ENCODE data around the gene ANKS1A. TPM values are rescaled to one million over a fixed set of nuclear protein-coding genes. Genes with fewer than 3 reads are reported as not detected.

Gene ANKS1A
- total RNA-seq, 1 experiment from 2014 or later: 26.5 TPM

DNA sequence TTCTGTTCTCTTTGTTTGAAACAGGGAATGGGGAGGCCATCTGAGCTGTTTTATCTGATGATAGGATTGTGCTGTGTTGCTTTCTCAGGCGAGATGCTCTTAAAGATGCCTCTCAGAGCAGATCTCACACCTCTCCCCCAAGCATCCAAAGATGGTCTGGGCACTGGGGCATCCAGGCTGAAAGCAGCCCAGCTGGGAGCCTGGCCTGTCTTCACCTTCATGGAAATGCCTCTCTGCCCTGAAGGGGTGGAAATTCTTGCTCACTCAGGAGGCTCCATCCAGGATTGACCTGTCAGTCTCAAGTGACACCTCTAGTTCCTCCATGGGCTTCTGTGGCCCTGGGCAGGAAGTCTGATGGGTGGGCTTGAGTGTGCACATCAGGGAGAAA lies 165.7 kb downstream of the ANKS1A start:
- Histone ChIP-seq H3K18ac (ENCODE audit: insufficient read length, low read depth, low read length) (no peak overlapping the region), H3K4me2 (ENCODE audit: insufficient read depth, insufficient read length, low read length) (no peak overlapping the region), H2BK12ac (ENCODE audit: insufficient read length, low read depth, low read length) (no peak overlapping the region), H3K79me1 (ENCODE audit: insufficient read depth, low read depth, low read length, poor library complexity, severe bottlenecking) (no peaks in the 10 kb centered on the region), H4K91ac (ENCODE audit: insufficient read length, low read depth, low read length) (no peak overlapping the region), H2BK120ac (ENCODE audit: low read depth, low read length, poor library complexity, severe bottlenecking) (no peak overlapping the region), H2BK15ac (ENCODE audit: low read depth, low read length) (no peak overlapping the region), H3K27ac (ENCODE audit: insufficient read length, low read depth, low read length) (no peak overlapping the region), H3K23me2 (ENCODE audit: insufficient read length, low read depth, low read length, poor library complexity, severe bottlenecking) (no peaks in the 10 kb centered on the region), H3K9ac (ENCODE audit: extremely low read depth, insufficient read length, low read length) (no peak overlapping the region), H2BK20ac (ENCODE audit: low read depth, low read length, poor library complexity, severe bottlenecking) (no peak overlapping the region), H3K23ac (ENCODE audit: insufficient read length, low read depth, low read length) (no peak overlapping the region), H3K27me3 (ENCODE audit: insufficient read depth, low read length) (no peaks in the 10 kb centered on the region), H3K9me3 (ENCODE audit: control insufficient read depth, low read depth, low read length) (no peaks in the 10 kb centered on the region), H3K56ac (ENCODE audit: insufficient read length, low read depth, low read length) (no peak overlapping the region), H3T11ph (ENCODE audit: low read length) (no peak overlapping the region), H3K14ac (ENCODE audit: insufficient read depth, low read length) (no peak overlapping the region), H4K5ac (ENCODE audit: insufficient read length, low read depth, low read length) (no peak overlapping the region), H3K4me1 (ENCODE audit: insufficient read depth, low read length) (no peaks in the 10 kb centered on the region), H2AFZ (ENCODE audit: low read length) (no peak overlapping the region), H3K79me2 (ENCODE audit: insufficient read depth, low read length) (no peaks in the 10 kb centered on the region), H4K20me1 (ENCODE audit: control insufficient read depth, insufficient read depth, insufficient read length) (no peaks in the 10 kb centered on the region), H2AK5ac (ENCODE audit: insufficient read length, low read length) (no peak overlapping the region), H4K8ac (replicated peaks; ENCODE audit: insufficient read length, low read depth, low read length) (no peak overlapping the region), H2BK5ac (ENCODE audit: insufficient read length, low read length) (no peak overlapping the region), H3K4ac (ENCODE audit: low read depth, low read length) (no peak overlapping the region)
- H3K27me3 Mint-ChIP-seq (ENCODE audit: low read depth): no peaks in the 10 kb centered on the region
- DNase-seq: no peak
- no CpG with 5 or more reads among the region's 1 CpG for WGBS (ENCODE audit: extremely low coverage, insufficient read length, low lambda C conversion rate)
- H3K4me3 Mint-ChIP-seq: no peak overlapping the region
- H3K36me3 Mint-ChIP-seq (ENCODE audit: insufficient read depth in 1 of 3, low read depth in 3 of 3): peaks cover 3 to 38% (median 30%) of the 10 kb centered on the region in 3 experiments; a peak in 6 of 7 replicates
- peaks cover 5 to 16% of the 10 kb centered on the region in 2 experiments for H3K4me1 Mint-ChIP-seq
- TF ChIP-seq, protein P1, sequence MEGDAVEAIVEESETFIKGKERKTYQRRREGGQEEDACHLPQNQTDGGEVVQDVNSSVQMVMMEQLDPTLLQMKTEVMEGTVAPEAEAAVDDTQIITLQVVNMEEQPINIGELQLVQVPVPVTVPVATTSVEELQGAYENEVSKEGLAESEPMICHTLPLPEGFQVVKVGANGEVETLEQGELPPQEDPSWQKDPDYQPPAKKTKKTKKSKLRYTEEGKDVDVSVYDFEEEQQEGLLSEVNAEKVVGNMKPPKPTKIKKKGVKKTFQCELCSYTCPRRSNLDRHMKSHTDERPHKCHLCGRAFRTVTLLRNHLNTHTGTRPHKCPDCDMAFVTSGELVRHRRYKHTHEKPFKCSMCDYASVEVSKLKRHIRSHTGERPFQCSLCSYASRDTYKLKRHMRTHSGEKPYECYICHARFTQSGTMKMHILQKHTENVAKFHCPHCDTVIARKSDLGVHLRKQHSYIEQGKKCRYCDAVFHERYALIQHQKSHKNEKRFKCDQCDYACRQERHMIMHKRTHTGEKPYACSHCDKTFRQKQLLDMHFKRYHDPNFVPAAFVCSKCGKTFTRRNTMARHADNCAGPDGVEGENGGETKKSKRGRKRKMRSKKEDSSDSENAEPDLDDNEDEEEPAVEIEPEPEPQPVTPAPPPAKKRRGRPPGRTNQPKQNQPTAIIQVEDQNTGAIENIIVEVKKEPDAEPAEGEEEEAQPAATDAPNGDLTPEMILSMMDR (conservative IDR thresholded peaks at IDR 0.05): no peak
- H3K9me3 Mint-ChIP-seq: no peaks in the 10 kb centered on the region
- peak overlapping the region in 1 of 3 experiments; percentile 30; a peak in 1 of 7 replicates for H3K27ac Mint-ChIP-seq

All from H9 (cell line).